ENCODE data around the gene S1PR1. TPM values are rescaled to one million over a fixed set of nuclear protein-coding genes. Genes with fewer than 3 reads are reported as not detected.

S1PR1 gene
- total RNA-seq (2013) = 1.2 TPM
- polyA plus RNA-seq (under 1 TPM; 0.36 to 0.64 (median 0.43) TPM), polyA minus RNA-seq (0.42 and 1.6 TPM in 2 replicates), total RNA-seq (0.46 to 10.4 (median 1.9) reads per million in 11 experiments)

GRCh38 chr1:101236516-101237228 lies at the start of gene S1PR1:
Gene S1PR1, plus strand, starts transcription at chr1:101237019. Its CDS starts 1,966 bp downstream, at chr1:101238985.
- Histone ChIP-seq H2AFZ (ENCODE audit: insufficient read depth, low read depth, low read length, poor library complexity, severe bottlenecking) (peak within 1 kb of the TSS; percentile 91), H3K4me2 (replicated peaks; ENCODE audit: extremely low read depth, low read length, poor library complexity, severe bottlenecking) (peak within 1 kb of the TSS; percentile 83), H3K4me1 (ENCODE audit: control insufficient read depth in 1 of 2, insufficient read depth in 2 of 2, low read length in 2 of 2) (peaks cover 27 to 37% of the 10 kb centered on the region in 2 donors), H3K9ac (ENCODE audit: insufficient read depth, low read length, poor library complexity, severe bottlenecking) (peak within 1 kb of the TSS; percentile 61), H3K79me2 (ENCODE audit: insufficient read depth, low read length) (no peaks in the 10 kb centered on the region), H3K4me3 (replicated peaks in 1 of 3; ENCODE audit: low read depth in 2 of 3, low read length in 3 of 3) (peak within 1 kb of the TSS; percentile 36 to 86 (median 59)), H3K27me3 (ENCODE audit: control insufficient read depth in 2 of 2, insufficient read depth in 2 of 2, low read length in 2 of 2) (peaks cover 16 to 40% of the 10 kb centered on the region in 2 donors), H3K9me3 (replicated peaks in 1 of 2; ENCODE audit: control insufficient read depth in 1 of 2, insufficient read depth in 1 of 2, low read length in 2 of 2) (no peaks in the 10 kb centered on the region), H4K20me1 (ENCODE audit: insufficient read depth, low read length) (no peaks in the 10 kb centered on the region), H3K36me3 (replicated peaks in 1 of 2; ENCODE audit: control insufficient read depth in 1 of 2, insufficient read depth in 2 of 2, low read length in 2 of 2) (no peaks in the 10 kb centered on the region), H3K27ac (ENCODE audit: low read depth in 1 of 2, low read length in 2 of 2) (no peak within 1 kb of the TSS)
- DNase-seq = peak; percentile 15 to 51 (median 41)
- H3K9me3 Mint-ChIP-seq = peaks cover 0 to 11% (median 6%) of the 10 kb centered on the region in 7 donors
- WGBS (ENCODE audit: insufficient coverage) = under 1% methylated on average over 37 of the region's 46 CpGs
- peaks cover 40% of the 10 kb centered on the region for H3K4me1 Mint-ChIP-seq
- peaks cover 4 to 10% of the 10 kb centered on the region in 2 donors for H3K36me3 Mint-ChIP-seq
- peak within 1 kb of the TSS in 4 of 7 donors; percentile 59 to 87 (median 77) for H3K27ac Mint-ChIP-seq
- H3K4me3 Mint-ChIP-seq = peak within 1 kb of the TSS; percentile 95 to 99
- intact Hi-C loops (cut with micrococcal nuclease) = loop anchor here in 1 of 2 donors (5.0 kb wide), 1 partner anchor 51 kb away; no protein-coding TSS in a partner anchor
- no peak for TF ChIP-seq CTCF (IDR thresholded peaks at IDR 0.05)
- H3K27me3 Mint-ChIP-seq (ENCODE audit: low read depth in 3 of 3) = peaks cover 47 to 61% (median 48%) of the 10 kb centered on the region in 3 donors

GRCh38 chr1:101187297-101187696 lies 49.5 kb upstream of the S1PR1 start:
- peaks cover 0 to 1% of the 10 kb centered on the region in 2 donors for H3K36me3 Mint-ChIP-seq
- peak; percentile 18 to 57 (median 30) for DNase-seq
- Histone ChIP-seq H3K79me2 (ENCODE audit: insufficient read depth, low read length) (no peaks in the 10 kb centered on the region), H3K27ac (ENCODE audit: low read depth in 1 of 2, low read length in 2 of 2) (peak overlapping the region; percentile 19 to 49), H3K9me3 (replicated peaks in 1 of 2; ENCODE audit: control insufficient read depth in 1 of 2, insufficient read depth in 1 of 2, low read length in 2 of 2) (no peaks in the 10 kb centered on the region), H4K20me1 (ENCODE audit: insufficient read depth, low read length) (no peaks in the 10 kb centered on the region), H2AFZ (ENCODE audit: insufficient read depth, low read depth, low read length, poor library complexity, severe bottlenecking) (no peak overlapping the region), H3K27me3 (ENCODE audit: control insufficient read depth in 2 of 2, insufficient read depth in 2 of 2, low read length in 2 of 2) (no peaks in the 10 kb centered on the region), H3K9ac (ENCODE audit: insufficient read depth, low read length, poor library complexity, severe bottlenecking) (no peak overlapping the region), H3K4me2 (replicated peaks; ENCODE audit: extremely low read depth, low read length, poor library complexity, severe bottlenecking) (peak overlapping the region; percentile 49), H3K4me3 (replicated peaks in 1 of 3; ENCODE audit: low read depth in 2 of 3, low read length in 3 of 3) (peak overlapping the region in 1 of 3 experiments; percentile 36), H3K36me3 (replicated peaks in 1 of 2; ENCODE audit: control insufficient read depth in 1 of 2, insufficient read depth in 2 of 2, low read length in 2 of 2) (no peaks in the 10 kb centered on the region), H3K4me1 (ENCODE audit: control insufficient read depth in 1 of 2, insufficient read depth in 2 of 2, low read length in 2 of 2) (peaks cover 35 to 48% of the 10 kb centered on the region in 2 donors)
- H3K4me1 Mint-ChIP-seq = peaks cover 38% of the 10 kb centered on the region
- H3K9me3 Mint-ChIP-seq = peaks cover 0 to 3% (median 0%) of the 10 kb centered on the region in 7 donors
- peak overlapping the region in 3 of 7 donors; percentile 10 to 81 (median 78) for H3K27ac Mint-ChIP-seq
- H3K27me3 Mint-ChIP-seq (ENCODE audit: low read depth in 3 of 3) = peaks cover 1 to 4% (median 3%) of the 10 kb centered on the region in 3 donors
- TF ChIP-seq CTCF (IDR thresholded peaks at IDR 0.05) = no peak
- intact Hi-C loops (cut with micrococcal nuclease) = no loop called here
- no peak overlapping the region for H3K4me3 Mint-ChIP-seq
